GM19397 (cell line): ENCODE data around the gene ZNF275.
"Not testable (repeated sequence)": the region's sequence is repeated elsewhere in the genome, so short reads cannot be mapped to it uniquely, and the experiment has no call there.

Source experiments
- ATAC-seq: cut with Tn5 transposase; IDR thresholded peaks from one replicate; pipeline ENCODE4 v1.9.1; 2021; ENCODE audit warnings: mild to moderate bottlenecking, moderate library complexity; ENCODE audit not compliant: unreplicated experiment

Gene ZNF275, protein sequence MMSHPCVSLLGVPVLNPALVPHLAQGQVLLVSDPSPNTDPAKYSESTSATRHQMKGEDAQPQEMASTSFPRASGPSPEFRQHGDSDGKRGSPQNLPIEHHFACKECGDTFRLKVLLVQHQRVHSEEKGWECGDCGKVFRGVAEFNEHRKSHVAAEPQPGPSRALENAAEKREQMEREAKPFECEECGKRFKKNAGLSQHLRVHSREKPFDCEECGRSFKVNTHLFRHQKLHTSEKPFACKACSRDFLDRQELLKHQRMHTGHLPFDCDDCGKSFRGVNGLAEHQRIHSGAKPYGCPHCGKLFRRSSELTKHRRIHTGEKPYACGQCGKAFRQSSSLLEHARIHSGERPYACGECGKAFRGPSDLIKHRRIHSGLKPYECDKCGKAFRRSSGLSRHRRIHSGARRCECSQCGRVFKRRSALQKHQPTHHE

DNA sequence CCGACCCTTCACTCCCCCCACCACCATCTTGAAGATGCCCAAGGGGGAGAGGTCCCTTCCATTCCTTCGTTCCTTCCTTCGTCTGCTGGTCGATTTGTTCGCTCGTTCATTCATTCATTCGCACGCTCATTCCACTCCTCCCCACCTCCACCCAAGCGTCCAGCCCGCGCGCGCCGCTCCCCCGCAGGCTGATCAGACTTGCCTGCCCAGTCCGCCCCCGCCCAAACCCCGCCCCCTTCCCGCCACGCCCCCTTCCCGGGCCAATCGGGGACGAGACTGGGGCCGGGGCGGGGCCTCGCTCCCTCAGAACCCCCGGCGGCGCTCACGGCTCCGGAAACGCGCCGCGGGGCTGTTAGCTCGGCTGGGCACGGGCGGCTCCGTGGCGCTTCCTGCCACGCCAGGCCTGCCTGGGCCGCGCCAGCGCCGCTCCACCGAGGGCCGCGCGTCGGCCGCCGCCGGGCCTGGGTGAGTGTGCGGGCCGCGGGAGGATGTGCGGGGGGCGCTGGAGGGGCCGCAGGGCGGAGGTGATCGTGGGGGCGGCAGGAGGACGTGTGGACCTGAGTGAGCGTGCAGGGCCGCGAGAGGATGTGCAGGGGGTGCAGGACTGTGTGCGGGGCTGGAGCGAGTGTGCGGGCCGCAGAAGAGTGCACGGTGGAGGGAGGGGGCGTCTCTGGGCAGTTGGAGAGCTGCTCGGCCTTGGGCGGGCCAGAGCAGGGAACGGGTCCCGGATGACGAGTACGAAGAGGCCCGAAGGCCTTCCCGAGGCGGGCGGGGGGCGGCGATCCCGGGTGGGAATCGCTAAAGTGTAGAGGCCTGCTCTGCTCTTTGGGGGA is at the start of gene ZNF275:
ZNF275 (plus strand) TSS at position 333 of the 833 bp plus-strand sequence. CDS start 2,527 bp downstream, outside the sequence.
- peak; percentile 95 for ATAC-seq

DNA sequence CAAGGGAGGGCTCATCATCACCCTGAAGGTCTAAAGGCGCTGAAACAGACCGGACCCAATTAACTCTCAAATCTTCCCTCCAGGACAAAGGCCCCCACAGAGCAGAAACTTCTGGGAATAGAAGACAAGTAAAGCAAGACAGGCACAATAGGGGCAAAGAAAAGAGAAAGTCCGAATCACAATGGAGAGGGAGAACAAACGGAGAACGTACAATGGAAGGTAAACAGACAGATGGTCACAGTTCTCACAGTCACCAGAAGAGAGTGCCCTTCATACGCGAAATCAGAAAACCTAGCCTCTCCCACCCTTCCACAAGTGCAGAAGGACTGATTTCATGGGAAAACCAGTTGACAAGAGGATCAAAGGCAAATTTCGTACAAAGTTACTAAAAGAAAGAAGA is 48.3 kb upstream of the ZNF275 start:
- ATAC-seq = not testable (repeated sequence)

DNA sequence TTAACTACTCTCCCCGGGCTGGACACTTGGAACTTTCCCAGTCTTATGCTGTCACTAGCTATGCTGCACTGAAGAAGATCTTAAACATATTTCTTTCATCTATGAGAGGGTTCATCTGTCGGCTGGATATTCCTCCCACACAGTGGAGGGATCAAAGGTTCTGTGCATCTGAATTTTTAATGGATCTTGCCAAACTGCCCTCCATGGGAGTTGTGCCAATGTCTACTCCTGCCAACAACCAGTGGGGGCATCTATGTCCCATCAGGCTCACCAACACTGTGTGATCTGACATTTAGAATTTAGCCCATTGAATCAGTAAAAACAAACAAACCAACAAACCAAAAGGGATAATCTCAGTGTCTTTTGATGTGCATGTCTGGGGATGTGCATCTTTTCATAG is 45.1 kb upstream of the ZNF275 start:
- not testable (repeated sequence) for ATAC-seq

DNA sequence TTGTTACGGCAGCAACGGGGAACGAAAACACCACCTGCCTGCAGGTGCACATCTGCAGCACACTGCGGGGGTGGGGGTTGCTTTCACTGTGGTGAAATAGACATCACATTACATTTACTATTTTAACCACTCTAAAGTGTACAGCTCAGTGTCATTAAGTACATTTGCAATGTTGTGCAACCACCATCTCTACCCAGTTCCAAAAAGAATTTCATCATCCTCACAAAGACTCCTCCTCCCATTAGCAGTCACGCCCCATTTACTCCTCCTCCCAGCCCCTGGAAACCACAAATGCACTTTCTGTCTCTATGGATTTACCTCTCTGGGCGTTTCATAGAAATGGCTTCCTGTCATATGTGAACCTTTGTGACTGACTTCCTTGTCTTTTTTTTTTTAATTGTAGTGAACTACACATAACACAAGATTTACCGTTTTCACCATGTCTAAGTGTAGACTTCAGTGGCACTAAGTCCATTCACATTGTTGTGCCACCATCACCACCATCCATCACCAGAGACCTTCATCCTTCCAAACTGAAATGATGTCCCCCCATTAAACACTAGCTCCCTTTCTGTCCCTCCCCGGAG is 40.4 kb upstream of the ZNF275 start:
- not testable (repeated sequence) for ATAC-seq

DNA sequence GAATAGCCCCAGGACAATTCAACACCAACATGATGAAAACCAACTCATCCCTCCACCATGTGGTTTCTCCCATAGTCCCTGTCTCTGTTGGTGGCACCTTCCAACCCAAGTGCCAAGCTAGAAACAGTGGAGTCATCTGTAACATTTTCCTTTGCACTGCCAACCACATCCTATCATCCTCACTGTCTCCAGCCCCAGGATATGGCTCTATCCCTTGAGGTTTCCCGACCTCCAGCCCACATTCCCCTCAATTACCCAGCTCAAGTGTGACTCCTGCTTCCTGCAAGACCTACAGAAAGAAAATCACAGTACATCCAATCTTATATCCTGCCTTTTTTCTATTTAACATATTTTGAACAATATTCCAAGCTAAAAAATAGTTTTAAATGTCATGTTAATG is 36.6 kb upstream of the ZNF275 start:
- ATAC-seq = no peak

DNA sequence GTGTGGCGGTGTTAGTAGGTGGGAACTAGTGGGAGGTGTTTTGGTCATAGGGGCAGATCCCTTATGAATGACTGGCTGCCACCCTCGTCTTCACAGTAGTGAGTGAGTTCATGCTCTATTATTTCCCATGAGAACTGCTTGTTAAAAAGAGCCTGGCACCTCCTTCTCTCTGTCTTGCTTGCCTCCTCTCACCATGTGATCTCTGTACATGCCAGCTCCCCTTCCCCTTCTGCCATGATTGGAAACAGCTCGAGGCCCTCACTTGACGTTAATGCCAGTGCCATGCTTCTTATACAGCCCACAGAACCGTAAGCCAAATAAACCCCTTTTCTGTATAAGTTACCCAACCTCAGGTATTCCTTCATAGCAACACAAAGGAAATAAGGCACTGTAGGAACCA is 34.1 kb upstream of the ZNF275 start:
- no peak for ATAC-seq

DNA sequence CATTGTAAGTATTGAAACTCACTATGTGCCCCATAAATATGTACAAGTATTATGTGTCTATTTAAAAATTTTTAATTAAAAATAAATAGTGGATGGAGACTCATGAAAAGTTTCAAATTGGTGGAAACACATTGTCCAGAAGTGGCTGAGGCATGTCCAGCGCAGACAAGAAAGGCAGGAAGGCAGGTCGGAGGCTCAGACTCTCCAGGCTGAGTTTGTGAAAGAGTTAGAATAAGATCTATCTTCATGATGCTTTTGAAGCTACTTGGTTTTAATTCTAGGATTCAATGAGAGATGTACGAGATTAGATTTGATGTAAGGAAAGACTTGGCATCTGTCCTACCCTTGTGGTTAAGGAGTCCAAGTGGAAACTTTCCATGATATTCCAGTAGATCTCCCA is 32.2 kb upstream of the ZNF275 start:
- no peak for ATAC-seq

DNA sequence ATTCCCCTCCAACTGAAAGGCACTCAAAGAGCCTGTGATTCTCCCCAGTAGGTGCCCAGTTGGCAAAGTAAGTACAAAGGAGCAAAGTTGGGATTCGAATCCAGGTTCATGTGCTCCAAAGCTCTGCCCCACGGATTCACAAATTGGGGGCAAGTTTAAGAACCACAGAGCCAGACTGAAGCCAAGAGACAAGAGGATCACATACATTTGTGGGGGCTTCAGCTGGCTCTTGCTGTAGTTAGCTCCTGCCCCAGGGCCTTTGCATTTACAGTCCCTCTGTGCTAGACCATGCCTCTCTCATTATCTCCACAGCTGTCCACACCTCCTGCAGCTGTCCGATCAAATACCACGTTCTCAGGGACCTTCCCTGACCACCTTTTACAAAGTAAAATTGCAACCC is 31.2 kb upstream of the ZNF275 start:
- no peak for ATAC-seq

DNA sequence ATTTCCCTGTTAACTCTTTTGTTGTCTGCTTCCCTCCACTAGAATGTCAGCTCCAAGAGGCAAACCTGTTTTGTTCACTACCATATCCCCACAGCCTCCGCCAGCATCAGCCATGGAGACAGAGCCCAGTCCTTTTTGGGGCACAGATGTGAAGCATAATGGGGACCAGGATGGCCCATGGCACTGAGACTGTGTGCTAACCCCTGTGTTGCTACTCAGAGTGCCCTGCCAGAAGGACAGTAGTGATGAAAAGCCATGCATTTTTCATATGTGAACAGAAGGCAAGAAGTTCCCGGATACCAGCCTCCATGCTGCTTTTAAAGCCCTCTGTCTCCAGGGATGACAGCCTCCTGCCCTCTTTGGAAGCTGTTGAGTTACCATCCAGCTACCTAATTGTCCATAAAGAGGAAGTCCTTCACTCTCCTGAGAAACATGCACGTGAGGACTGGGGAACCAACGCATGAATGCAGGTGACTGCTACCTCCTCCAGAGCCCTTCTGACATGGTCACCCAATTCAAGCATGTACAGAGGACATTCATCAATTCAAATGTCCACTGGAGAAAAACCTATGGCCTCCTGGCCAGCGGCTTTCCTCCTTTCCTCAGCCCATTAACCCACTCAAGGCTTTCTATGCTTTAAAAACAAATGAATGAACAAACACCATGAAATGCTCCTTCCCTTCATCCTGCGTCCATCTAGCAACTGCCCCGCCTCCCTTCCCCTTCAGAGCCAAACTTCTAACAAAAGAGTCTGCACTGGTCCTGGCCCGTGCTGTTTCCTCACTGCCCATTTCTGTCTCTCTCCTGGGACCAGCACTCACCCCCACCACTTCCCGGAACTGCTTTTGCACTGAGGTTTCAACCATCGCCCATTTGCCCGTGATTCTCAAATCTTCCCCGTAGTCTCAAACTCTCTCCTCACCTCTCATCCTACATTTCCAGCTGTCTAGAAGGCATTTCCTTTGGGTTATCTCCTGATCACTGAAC is 30.4 kb upstream of the ZNF275 start:
- no peak for ATAC-seq

DNA sequence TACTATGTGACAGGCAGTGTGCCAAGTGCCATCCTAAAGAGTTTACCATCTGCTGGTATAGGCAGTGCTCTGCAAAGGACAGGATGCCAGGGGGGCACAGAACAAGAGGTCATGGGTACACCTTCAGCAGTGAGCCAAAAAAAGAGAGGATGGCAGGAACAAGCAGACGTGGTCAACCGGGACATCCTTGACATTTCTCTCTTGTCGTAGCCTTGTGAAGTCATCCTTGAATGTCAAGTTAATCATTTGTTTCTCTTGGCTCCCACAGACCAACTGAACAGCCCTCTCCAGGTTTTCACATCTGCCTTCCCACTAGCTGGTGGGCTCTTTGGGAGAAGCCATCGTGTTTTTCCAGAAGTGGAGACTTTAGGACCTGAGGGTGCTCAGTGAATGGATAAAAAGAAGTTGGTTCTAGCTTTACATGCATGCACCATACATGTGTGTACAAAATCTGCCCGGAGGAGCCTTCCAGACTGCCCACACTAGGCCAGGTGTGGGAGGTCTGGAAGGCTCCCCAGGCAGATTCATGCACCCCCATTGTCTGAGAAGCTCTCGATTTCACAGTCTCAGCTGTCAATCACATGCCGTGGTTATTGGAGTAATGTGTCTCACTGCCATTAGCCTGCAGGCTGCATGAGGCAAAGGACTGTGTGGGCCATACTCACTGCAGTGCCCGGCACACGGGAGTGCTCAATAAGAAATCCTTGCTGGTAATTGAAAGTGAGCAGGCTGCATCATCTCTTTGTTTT is 28.8 kb upstream of the ZNF275 start:
- no peak for ATAC-seq

DNA sequence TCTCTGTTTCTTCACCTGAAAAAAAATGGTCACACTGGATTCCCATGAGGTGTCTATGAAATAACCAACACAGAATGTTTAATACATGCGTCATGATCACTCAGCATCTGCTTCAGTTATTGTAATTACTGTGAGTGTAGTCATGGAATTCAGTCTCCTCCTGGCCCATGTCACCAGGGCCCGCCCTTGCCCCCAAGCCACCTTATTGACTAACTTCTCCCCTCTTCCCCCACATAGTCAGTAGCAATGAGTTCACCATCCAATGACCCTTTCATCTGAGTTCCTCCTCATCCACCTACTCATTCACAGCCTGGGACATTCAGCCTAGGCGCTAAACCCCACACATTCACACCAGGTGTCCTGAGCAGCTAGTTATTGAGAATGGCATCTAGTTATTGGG is 28.0 kb upstream of the ZNF275 start:
- no peak for ATAC-seq

DNA sequence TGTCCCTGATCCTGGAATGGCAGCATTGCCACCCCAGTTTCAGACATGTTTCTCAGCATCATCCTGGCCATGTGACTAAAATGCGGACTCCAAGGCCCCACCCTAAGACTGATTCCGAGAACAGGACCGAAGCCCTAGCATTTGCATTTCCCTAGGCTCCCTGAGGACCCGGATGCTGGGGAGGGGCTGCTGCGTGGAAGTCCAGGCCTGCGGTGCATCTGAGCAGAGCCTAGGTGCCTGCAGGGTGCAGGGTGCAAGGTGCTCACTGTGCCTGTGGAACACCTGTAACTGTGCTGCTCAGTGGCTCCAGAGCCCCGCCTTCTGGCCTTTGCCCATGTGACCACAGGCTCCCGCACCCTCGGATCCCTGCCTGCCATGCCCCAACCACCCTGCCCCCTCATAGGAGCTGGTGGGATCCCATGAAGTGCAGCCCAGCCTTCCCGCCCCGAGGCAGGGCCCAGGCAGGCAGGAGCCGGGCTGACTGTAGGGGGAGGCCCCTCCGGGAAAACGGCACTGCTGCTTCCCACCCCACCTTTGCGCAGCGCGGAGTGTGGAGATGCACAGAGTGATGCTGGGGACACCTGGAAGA is 27.3 kb upstream of the ZNF275 start:
- no peak for ATAC-seq

DNA sequence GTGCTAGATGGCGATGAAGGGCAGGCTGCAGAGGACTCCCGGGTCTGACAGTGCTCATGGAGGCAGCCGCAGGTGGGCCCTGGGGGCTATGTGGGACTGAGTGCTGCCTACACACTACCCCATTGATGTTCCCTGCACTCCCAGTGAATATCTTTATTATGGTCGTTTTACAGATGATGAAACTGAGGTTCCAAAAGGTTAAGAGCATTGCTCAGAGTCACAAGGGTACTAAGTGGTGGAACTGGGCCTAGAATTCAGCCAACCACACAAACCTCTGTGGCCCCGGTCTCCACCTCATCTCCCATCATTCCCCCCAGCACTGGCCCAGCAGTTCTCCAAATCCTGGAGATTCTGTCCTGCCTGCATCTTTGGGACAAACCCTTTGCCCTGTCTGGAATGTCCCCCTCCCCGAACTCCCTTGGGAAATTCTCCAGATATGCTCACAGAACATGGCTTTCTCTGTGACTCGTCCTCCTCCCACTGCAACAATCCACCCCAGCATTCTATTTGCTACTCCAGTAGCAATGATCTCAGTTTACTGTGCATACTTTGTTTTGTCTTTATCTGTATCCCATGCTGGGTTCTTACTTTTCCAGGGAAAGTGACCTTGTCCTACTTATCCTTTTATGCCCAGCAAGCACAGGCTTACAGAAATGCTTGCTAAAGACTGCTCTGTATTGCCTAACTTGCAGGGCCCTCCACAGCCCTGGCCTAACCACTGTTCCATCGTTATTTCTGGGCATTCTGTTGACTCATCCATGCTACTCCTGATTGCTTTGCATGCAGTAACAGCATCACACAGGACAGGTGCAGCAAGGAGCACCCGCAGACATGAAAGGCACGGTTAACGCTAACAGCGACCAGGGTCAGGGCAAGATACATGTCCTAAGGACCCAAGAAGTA is 26.4 kb upstream of the ZNF275 start:
- no peak for ATAC-seq

DNA sequence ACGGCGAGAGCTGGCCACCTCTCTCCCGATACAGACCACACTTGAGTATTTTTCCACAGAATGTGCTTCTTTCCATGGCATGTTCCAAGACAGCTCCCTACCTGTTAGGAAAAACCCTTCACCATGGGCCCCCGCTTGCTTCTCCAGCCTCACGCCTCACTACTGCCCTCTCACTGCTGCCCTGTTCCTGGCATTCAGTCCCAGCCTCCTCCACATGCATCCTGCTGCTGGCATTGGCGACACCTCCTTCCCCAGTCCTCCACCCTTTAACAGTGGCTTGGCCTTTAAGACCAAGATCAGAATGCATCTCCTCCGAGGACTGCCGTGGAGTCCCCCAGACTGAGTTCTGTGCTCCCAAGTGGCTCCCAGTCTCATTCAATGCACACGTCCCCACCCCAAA is 23.1 kb upstream of the ZNF275 start:
- no peak for ATAC-seq

DNA sequence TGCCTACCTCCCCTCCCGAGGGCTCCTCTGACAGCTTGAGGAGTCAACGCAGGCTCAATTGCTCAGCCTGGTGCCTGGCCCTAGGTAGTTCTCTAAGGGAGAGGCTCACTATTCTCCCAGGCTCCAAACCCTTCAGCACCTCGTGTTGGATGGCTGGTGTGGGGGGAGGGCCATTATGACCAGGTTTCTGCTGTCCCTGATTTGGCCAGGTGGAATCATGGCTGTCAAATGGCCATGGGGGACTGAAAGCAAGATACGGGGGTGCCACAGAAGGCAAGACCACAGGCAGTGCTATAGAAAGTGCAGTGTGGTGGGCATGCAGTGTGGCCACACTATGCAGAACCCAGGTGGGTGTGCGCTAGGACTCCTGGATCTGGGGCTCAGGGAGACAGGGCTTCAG is 21.9 kb upstream of the ZNF275 start:
- no peak for ATAC-seq

DNA sequence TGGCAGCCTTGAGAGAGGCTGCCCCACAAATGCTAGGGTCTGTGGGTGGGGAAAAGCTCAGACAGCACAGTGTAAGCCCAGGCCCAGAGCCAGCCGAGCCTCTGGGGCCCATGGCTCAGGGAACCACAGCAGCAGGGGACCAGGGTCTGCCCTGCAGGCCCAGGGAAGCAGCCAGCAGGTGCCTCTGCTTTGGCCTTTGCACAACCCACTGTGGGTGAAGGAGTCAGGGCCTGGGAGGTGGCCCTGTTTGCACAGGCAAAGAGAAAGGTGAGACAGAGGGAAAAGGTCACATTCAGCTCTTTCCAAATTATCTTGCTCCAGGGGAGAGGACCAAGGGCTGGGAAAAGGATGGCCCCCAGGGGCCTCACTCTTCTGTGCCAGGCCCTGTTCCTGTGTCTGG is 21.1 kb upstream of the ZNF275 start:
- no peak for ATAC-seq

DNA sequence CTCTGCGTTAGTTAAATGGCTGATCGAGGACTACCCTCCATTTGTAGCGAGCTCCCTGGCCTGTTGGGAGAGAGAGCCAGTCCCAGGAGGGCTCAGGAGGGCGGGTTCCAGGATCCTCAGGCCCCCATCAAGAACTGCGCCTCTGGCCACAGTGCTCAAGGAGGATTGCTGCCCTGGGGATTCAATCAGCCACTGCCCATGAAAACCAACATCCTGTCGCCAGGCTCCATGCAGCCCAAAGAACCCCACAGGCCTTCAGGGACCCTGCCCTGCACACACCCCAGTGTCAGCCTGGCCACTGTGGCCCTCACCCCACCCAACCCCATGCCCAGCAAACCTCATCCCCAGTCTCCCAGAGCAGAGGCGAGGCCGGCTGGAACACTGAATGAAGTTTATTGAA is 16.6 kb upstream of the ZNF275 start:
- ATAC-seq = no peak

DNA sequence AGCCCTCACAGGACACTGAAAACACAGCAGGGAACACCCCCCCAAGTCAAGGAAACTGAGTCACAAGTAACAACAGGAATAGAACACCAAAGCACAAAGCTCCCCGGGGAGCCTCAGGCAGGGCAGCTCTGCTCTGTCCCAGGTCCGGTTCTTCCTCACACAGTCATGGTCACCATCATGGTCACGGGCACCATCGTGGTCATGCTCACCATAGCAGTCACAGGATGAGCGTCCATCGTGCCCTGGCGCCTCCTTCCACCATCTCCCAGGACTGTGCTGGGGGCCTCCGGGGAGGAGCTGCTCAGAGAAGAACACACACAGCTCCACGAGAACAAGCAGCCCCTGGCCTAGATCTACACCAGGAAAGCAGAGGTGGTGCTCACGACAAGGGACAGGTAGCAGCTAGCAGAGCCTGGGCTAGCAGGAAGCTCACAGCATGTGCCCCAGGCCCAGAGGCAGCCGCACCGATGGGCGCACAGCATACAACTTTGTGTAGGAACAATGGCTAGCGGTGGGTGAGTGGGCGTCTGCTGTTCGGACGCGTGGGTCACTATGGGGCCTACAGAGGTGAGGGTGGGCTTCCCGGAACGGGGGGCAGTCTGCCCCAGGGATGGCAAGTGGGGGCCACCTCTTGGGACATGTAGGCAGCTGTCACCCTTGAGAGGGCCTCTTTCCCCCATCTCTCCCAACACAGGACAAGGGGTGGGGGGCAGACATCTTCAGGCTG is 15.8 kb upstream of the ZNF275 start:
- no peak for ATAC-seq
